PC-3 (cell line): ENCODE data around the gene CD8A. TPM values are rescaled to one million over a fixed set of nuclear protein-coding genes. Genes with fewer than 3 reads are reported as not detected.

Experiments used
- ATAC-seq: fragments of 200-7000 bp; cut with Tn5 transposase; 2 replicates; pipeline ENCODE4 v1.9.1; 2020; ENCODE audit warnings: mild to moderate bottlenecking, moderate library complexity
- BruUV-seq: library from RNA; stranded (reverse); fragments of 400-500 nt; replicated peaks from 2 replicates; lab custom pipeline; 2021; lab: Mats Ljungman, UMichigan
- CTCF ChIA-PET: fragments of 300-600 bp; sonication (Branson Sonifier 250); formaldehyde crosslinking; loops from one replicate; lab custom pipeline; 2022; ENCODE audit warnings: antibody characterized with exemption; lab: Charles Lee
- POLR2A ChIA-PET: fragments of 300-600 bp; sonication (Branson Sonifier 250); formaldehyde crosslinking; loops from one replicate; lab custom pipeline; 2022; ENCODE audit warnings: antibody characterized with exemption; ENCODE audit not compliant: unreplicated experiment; lab: Charles Lee
- DNase-seq: peaks from one replicate; pipeline ENCODE4 v3.0.0-alpha.2; 2015
- H2AFZ ChIP-seq: fragments of 300-600 bp; sonication (generic); 2 replicates; pipeline ENCODE4 v1.6.0; 2016; ENCODE audit warnings: antibody characterized with exemption, low read length
- H3F3A ChIP-seq: fragments of 300-600 bp; sonication (generic); one replicate; pipeline ENCODE4 v1.6.0; 2017; ENCODE audit warnings: antibody characterized with exemption, low read length, control low read depth, mild to moderate bottlenecking; ENCODE audit not compliant: unreplicated experiment
- H3K27ac ChIP-seq: fragments of 300-600 bp; sonication (generic); 2 replicates; pipeline ENCODE4 v1.5.1; 2016; ENCODE audit warnings: mild to moderate bottlenecking, low read length
- H3K27me3 ChIP-seq: fragments of 300-600 bp; sonication (generic); 2 replicates; pipeline ENCODE4 v1.6.1; 2016; ENCODE audit warnings: low read length, mixed read lengths
- H3K36me3 ChIP-seq: fragments of 300-600 bp; sonication (generic); 2 replicates; pipeline ENCODE4 v1.6.1; 2016; ENCODE audit warnings: low read depth, mixed run types, low read length, mixed read lengths
- H3K4me1 ChIP-seq: fragments of 300-600 bp; sonication (generic); 2 replicates; pipeline ENCODE4 v1.5.1; 2016; ENCODE audit warnings: low read length; ENCODE audit not compliant: insufficient read depth
- H3K4me2 ChIP-seq: fragments of 300-600 bp; sonication (generic); 2 replicates; pipeline ENCODE4 v1.6.0; 2016; ENCODE audit warnings: low read length
- H3K4me3 ChIP-seq: fragments of 300-600 bp; sonication (generic); 2 replicates; pipeline ENCODE4 v1.5.1; 2016; ENCODE audit warnings: mild to moderate bottlenecking, low read length, mixed read lengths
- H3K79me2 ChIP-seq: fragments of 300-600 bp; sonication (generic); 2 replicates; pipeline ENCODE4 v1.6.1; 2017; ENCODE audit warnings: low read length, mixed read lengths
- H3K9ac ChIP-seq: fragments of 300-600 bp; sonication (generic); 2 replicates; pipeline ENCODE4 v1.6.0; 2016; ENCODE audit warnings: mild to moderate bottlenecking, low read length
- H3K9me2 ChIP-seq: fragments of 300-600 bp; sonication (generic); replicated peaks from 2 replicates; pipeline ENCODE4 v1.6.1; 2016; ENCODE audit warnings: mixed run types, low read length, mixed read lengths
- H3K9me3 ChIP-seq: fragments of 300-600 bp; sonication (generic); 2 replicates; pipeline ENCODE4 v1.6.1; 2016; ENCODE audit warnings: low read length, mixed read lengths
- H4K20me1 ChIP-seq: fragments of 300-600 bp; sonication (generic); 2 replicates; pipeline ENCODE4 v1.6.1; 2016; ENCODE audit warnings: low read length, mixed read lengths
- EZH2 ChIP-seq: fragments of 300-600 bp; sonication (generic); IDR thresholded peaks from one replicate; pipeline ENCODE4 v1.6.1; 2017; ENCODE audit warnings: antibody characterized with exemption, mild to moderate bottlenecking, low read length; ENCODE audit not compliant: unreplicated experiment
- EZH2phosphoT487 ChIP-seq: fragments of 300-600 bp; sonication (generic); IDR thresholded peaks from 2 replicates; pipeline ENCODE4 v1.6.1; 2018; ENCODE audit warnings: mild to moderate bottlenecking, antibody characterized with exemption, low read length, borderline replicate concordance
- intact Hi-C: fragments of 100-400 bp; cut with micrococcal nuclease; formaldehyde crosslinking; loops from 2 replicates; pipeline ENCODE4 v1.9.0; 2023
- total RNA-seq: library from RNA; depleted of rRNA; stranded (reverse); fragments of >200 nt; gene quantifications from 2 replicates; pipeline ENCODE4 v1.2.3, GENCODE V29; 2014
- TF ChIP-seq, protein P1 (sequence below): fragments of 300-600 bp; sonication (generic); conservative IDR thresholded peaks from 2 replicates; pipeline ENCODE4 v1.5.1; 2017; ENCODE audit warnings: antibody characterized with exemption, low read depth, mild to moderate bottlenecking, low read length

Gene CD8A
- total RNA-seq, 1 experiment from 2014 or later: 0.18 TPM

DNA sequence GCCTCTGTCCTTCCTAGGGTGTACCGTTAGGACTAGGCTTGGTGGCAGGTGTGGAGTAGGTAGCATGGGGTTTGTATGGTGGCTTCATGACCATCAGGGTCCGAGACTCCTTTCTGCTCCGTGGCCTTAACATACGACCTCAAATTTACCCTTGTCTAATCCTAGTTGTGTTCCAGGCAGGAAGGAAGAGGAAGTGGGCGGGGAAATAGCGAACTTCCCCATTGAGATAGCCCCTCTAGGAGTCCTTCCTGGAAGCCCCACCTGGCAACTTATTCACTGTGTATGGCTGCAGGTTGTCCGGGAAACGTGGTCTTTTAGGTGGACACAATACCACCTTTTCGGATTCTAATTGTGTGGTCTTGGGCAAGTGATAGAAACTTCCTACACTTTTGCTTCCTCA is 9.3 kb downstream of the CD8A start:
- H2AFZ ChIP-seq: no peak overlapping the region
- no peaks in the 10 kb centered on the region for H3K79me2 ChIP-seq
- no peaks in the 10 kb centered on the region for H3K9me2 ChIP-seq
- no TSS peak for BruUV-seq
- no peaks in the 10 kb centered on the region for H3K36me3 ChIP-seq
- ChIA-PET POLR2A (no interaction called here), CTCF (no interaction called here)
- no peak overlapping the region for H3K4me2 ChIP-seq
- H3K4me3 ChIP-seq: no peak overlapping the region
- TF ChIP-seq EZH2phosphoT487 (no peak), EZH2 (no peak)
- TF ChIP-seq, protein P1, sequence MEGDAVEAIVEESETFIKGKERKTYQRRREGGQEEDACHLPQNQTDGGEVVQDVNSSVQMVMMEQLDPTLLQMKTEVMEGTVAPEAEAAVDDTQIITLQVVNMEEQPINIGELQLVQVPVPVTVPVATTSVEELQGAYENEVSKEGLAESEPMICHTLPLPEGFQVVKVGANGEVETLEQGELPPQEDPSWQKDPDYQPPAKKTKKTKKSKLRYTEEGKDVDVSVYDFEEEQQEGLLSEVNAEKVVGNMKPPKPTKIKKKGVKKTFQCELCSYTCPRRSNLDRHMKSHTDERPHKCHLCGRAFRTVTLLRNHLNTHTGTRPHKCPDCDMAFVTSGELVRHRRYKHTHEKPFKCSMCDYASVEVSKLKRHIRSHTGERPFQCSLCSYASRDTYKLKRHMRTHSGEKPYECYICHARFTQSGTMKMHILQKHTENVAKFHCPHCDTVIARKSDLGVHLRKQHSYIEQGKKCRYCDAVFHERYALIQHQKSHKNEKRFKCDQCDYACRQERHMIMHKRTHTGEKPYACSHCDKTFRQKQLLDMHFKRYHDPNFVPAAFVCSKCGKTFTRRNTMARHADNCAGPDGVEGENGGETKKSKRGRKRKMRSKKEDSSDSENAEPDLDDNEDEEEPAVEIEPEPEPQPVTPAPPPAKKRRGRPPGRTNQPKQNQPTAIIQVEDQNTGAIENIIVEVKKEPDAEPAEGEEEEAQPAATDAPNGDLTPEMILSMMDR: no peak
- no peak overlapping the region for H3K27ac ChIP-seq
- H3K9ac ChIP-seq: no peak overlapping the region
- no peaks in the 10 kb centered on the region for H3F3A ChIP-seq
- intact Hi-C loops: no loop called here
- H4K20me1 ChIP-seq: no peaks in the 10 kb centered on the region
- DNase-seq: no peak
- H3K4me1 ChIP-seq: no peaks in the 10 kb centered on the region
- ATAC-seq: no peak
- H3K9me3 ChIP-seq: no peaks in the 10 kb centered on the region
- H3K27me3 ChIP-seq: no peaks in the 10 kb centered on the region

DNA sequence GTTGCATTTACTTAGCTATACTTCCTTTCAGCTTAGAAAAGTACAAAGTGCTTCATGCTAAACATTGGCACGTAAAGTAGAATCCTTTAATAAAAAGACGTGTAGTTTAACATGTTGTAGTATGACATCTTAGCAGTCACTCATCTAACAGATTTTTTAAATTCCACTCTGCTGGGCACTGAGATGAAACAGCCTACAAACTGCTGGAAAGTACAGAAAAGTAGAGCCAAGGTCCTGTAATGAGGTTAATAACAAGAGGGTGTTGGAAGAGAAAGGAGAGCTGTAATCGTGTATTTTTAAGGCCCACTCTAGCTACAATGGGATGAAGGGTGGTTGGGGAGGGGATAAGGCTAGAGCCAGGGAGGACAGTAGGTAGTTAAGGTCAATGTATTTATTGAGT is 10.7 kb downstream of the CD8A start:
- no TSS peak for BruUV-seq
- ChIA-PET POLR2A (interaction anchor here (0.6 kb wide), 1 partner anchor 25 kb away, joined by 4 read pairs; no protein-coding TSS in a partner anchor), CTCF (no interaction called here)
- Histone ChIP-seq H3K9ac (no peak overlapping the region), H3K4me3 (no peak overlapping the region), H3K9me2 (no peaks in the 10 kb centered on the region), H3F3A (no peaks in the 10 kb centered on the region), H3K27me3 (no peaks in the 10 kb centered on the region), H3K9me3 (no peaks in the 10 kb centered on the region), H3K79me2 (no peaks in the 10 kb centered on the region), H3K27ac (no peak overlapping the region), H2AFZ (no peak overlapping the region), H3K4me2 (no peak overlapping the region), H4K20me1 (no peaks in the 10 kb centered on the region), H3K36me3 (no peaks in the 10 kb centered on the region), H3K4me1 (no peaks in the 10 kb centered on the region)
- TF ChIP-seq EZH2phosphoT487: no peak
- TF ChIP-seq, protein P1: no peak
- no peak for TF ChIP-seq EZH2
- intact Hi-C loops: no loop called here
- DNase-seq (no peak), ATAC-seq (no peak)

DNA sequence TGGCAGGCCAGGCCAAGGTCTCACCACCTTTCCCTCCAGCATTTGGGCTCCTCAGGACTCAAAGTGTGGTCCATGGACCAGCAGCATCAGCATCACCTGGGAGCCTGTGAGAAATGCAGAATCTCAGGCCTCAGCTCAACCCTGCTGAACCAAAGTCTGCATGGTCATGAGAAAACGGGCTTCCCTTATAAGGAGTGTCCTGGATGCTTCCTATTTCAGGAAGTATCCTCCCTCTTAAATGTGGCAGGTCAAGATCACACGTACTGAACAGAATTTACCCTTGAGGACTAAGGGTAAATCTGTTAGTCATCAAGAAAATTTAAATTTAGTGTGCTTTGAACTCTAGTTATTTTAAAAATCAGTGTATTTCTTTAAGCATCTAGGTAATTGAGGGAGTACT is 11.8 kb downstream of the CD8A start:
- Histone ChIP-seq H3K9ac (no peak overlapping the region), H3K4me2 (no peak overlapping the region), H3K4me1 (no peaks in the 10 kb centered on the region), H2AFZ (no peak overlapping the region), H3K36me3 (no peaks in the 10 kb centered on the region; the same call in 1 of the 2 replicates), H3K9me3 (no peaks in the 10 kb centered on the region), H3K9me2 (no peaks in the 10 kb centered on the region), H3K79me2 (no peaks in the 10 kb centered on the region), H3K27ac (no peak overlapping the region), H3K4me3 (no peak overlapping the region), H3F3A (no peaks in the 10 kb centered on the region), H4K20me1 (no peaks in the 10 kb centered on the region), H3K27me3 (no peaks in the 10 kb centered on the region)
- CTCF ChIA-PET: no interaction called here
- TF ChIP-seq, protein P1: no peak
- no peak for TF ChIP-seq EZH2phosphoT487
- TF ChIP-seq EZH2: no peak
- POLR2A ChIA-PET: no interaction called here
- no peak for DNase-seq
- intact Hi-C loops: no loop called here
- ATAC-seq: no peak
- no TSS peak for BruUV-seq
